SK-N-SH treated with all-trans-retinoic acid at 6 μM for 48 hours (cell line): ENCODE data around the gene NOSTRIN.

ENCODE experiments used
- ATAC-seq: fragments of 200-7000 bp; cut with Tn5 transposase; 3 replicates; pipeline ENCODE4 v1.9.1; 2020; ENCODE audit warnings: mild to moderate bottlenecking, moderate library complexity
- ARNTL ChIP-seq: fragments of 450-650 bp; formaldehyde crosslinking; IDR thresholded peaks from 2 replicates; pipeline ENCODE4 v1.5.0; 2020; ENCODE audit warnings: low read depth, mild to moderate bottlenecking, moderate library complexity, borderline replicate concordance
- BACH2 ChIP-seq: fragments of 250-450 bp; sonication (Bioruptor Pico); IDR thresholded peaks from 2 replicates; pipeline ENCODE4 v1.9.0; 2021; ENCODE audit warnings: mild to moderate bottlenecking, borderline replicate concordance
- CSDC2 ChIP-seq: fragments of 250-450 bp; sonication (Bioruptor Pico); IDR thresholded peaks from 2 replicates; pipeline ENCODE4 v1.5.0; 2020; ENCODE audit warnings: mild to moderate bottlenecking, moderate library complexity
- ESRRG ChIP-seq: fragments of 250-450 bp; sonication (Bioruptor Pico); IDR thresholded peaks from 2 replicates; pipeline ENCODE4 v1.6.1; 2021; ENCODE audit warnings: mild to moderate bottlenecking
- GLIS3 ChIP-seq: fragments of 250-450 bp; sonication (Bioruptor Pico); IDR thresholded peaks from 2 replicates; pipeline ENCODE4 v1.5.0; 2020; ENCODE audit warnings: mild to moderate bottlenecking, moderate library complexity
- ISL1 ChIP-seq: fragments of 250-450 bp; sonication (Bioruptor Pico); IDR thresholded peaks from 2 replicates; pipeline ENCODE4 v2.1.2; 2022; ENCODE audit warnings: mild to moderate bottlenecking, moderate library complexity
- OSR1 ChIP-seq: fragments of 250-450 bp; sonication (Bioruptor Pico); IDR thresholded peaks from 2 replicates; pipeline ENCODE4 v1.8.0; 2022; ENCODE audit warnings: moderate library complexity, mild to moderate bottlenecking, inconsistent platforms
- PPARA ChIP-seq: fragments of 250-450 bp; sonication (Bioruptor Pico); IDR thresholded peaks from 2 replicates; pipeline ENCODE4 v1.5.0; 2020; ENCODE audit warnings: mild to moderate bottlenecking, borderline replicate concordance
- RARB ChIP-seq: fragments of 250-450 bp; sonication (Bioruptor Pico); IDR thresholded peaks from 2 replicates; pipeline ENCODE4 v1.8.0; 2021; ENCODE audit warnings: mild to moderate bottlenecking, moderate library complexity
- TCF4 ChIP-seq: fragments of 250-450 bp; sonication (Bioruptor Pico); IDR thresholded peaks from 2 replicates; pipeline ENCODE4 v1.8.0; 2021; ENCODE audit warnings: mild to moderate bottlenecking, moderate library complexity, borderline replicate concordance
- ZC3H10 ChIP-seq: fragments of 250-450 bp; sonication (Bioruptor Pico); IDR thresholded peaks from 2 replicates; pipeline ENCODE4 v1.5.1; 2021; ENCODE audit warnings: mild to moderate bottlenecking, moderate library complexity
- ZFP3 ChIP-seq: fragments of 250-450 bp; sonication (Bioruptor Pico); IDR thresholded peaks from 2 replicates; pipeline ENCODE4 v1.5.0; 2020; ENCODE audit warnings: mild to moderate bottlenecking, moderate library complexity
- ZFP30 ChIP-seq: fragments of 450-650 bp; formaldehyde crosslinking; IDR thresholded peaks from 2 replicates; pipeline ENCODE4 v1.5.0; 2022; ENCODE audit warnings: mild to moderate bottlenecking, moderate library complexity
- ZNF565 ChIP-seq: fragments of 450-650 bp; formaldehyde crosslinking; conservative IDR thresholded peaks from 2 replicates; pipeline ENCODE4 v1.5.0; 2020; ENCODE audit warnings: low read depth, mild to moderate bottlenecking, moderate library complexity
- ZNF8 ChIP-seq: fragments of 450-650 bp; formaldehyde crosslinking; IDR thresholded peaks from 2 replicates; pipeline ENCODE4 v1.5.0; 2020; ENCODE audit warnings: mild to moderate bottlenecking, moderate library complexity
- TF ChIP-seq, protein P1 (sequence below): fragments of 250-450 bp; sonication (Bioruptor Pico); IDR thresholded peaks from 2 replicates; pipeline ENCODE4 v1.8.0; 2021; ENCODE audit warnings: low read depth, mild to moderate bottlenecking, moderate library complexity, borderline replicate concordance
- TF ChIP-seq, protein P2 (sequence below): fragments of 250-450 bp; sonication (Bioruptor Pico); IDR thresholded peaks from 2 replicates; pipeline ENCODE4 v1.8.0; 2020; ENCODE audit warnings: mild to moderate bottlenecking, moderate library complexity, borderline replicate concordance
- TF ChIP-seq, protein P3 (sequence below): fragments of 250-450 bp; sonication (Bioruptor Pico); IDR thresholded peaks from 2 replicates; pipeline ENCODE4 v1.5.1; 2021; ENCODE audit warnings: mild to moderate bottlenecking, moderate library complexity
- TF ChIP-seq, protein P4 (sequence below): fragments of 250-450 bp; sonication (Bioruptor Pico); IDR thresholded peaks from 2 replicates; pipeline ENCODE4 v1.5.0; 2020; ENCODE audit warnings: mild to moderate bottlenecking, moderate library complexity
- TF ChIP-seq, protein P5 (sequence below): fragments of 250-450 bp; sonication (Bioruptor Pico); IDR thresholded peaks from 2 replicates; pipeline ENCODE4 v1.5.1; 2020; ENCODE audit warnings: low read depth, mild to moderate bottlenecking, moderate library complexity

Gene NOSTRIN

DNA sequence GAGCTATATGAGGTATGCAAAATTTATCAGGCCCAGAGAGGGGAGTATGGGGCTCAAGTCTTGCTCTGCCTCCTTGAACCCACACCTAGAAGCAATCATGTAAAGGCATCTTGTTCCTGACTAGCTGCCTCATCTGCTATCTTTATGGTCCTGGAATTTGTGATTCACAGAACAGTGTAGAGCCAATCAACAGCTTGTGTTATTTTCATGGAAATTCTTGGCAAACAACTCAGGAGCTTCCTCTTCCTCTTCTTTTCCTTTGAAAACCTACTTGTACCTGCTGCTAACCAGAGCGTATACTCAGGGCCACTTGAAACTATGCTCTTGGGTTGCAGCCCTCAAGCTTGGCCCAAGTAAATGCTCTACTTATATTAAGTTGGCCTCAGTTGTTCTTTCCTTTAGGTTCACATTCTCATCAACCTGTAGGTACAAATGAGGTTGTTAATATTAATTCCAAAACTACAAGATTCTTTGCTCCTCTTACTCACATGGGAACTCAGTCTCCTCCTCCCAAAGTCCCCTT, 3.5 kb upstream of the NOSTRIN start:
- no peak for ATAC-seq
- TF ChIP-seq GLIS3 (CRISPR knock-in tag) (no peak), PPARA (CRISPR knock-in tag) (no peak), ZFP3 (CRISPR knock-in tag) (no peak), CSDC2 (CRISPR knock-in tag) (no peak), RARB (no peak), ISL1 (CRISPR knock-in tag) (no peak), ZNF565 (CRISPR knock-in tag) (no peak), BACH2 (CRISPR knock-in tag) (no peak), OSR1 (CRISPR knock-in tag) (no peak), ARNTL (CRISPR knock-in tag) (no peak), ESRRG (CRISPR knock-in tag) (no peak), ZNF8 (CRISPR knock-in tag) (no peak), TCF4 (CRISPR knock-in tag) (no peak), ZC3H10 (no peak), ZFP30 (CRISPR knock-in tag) (no peak)
- TF ChIP-seq, protein P1, sequence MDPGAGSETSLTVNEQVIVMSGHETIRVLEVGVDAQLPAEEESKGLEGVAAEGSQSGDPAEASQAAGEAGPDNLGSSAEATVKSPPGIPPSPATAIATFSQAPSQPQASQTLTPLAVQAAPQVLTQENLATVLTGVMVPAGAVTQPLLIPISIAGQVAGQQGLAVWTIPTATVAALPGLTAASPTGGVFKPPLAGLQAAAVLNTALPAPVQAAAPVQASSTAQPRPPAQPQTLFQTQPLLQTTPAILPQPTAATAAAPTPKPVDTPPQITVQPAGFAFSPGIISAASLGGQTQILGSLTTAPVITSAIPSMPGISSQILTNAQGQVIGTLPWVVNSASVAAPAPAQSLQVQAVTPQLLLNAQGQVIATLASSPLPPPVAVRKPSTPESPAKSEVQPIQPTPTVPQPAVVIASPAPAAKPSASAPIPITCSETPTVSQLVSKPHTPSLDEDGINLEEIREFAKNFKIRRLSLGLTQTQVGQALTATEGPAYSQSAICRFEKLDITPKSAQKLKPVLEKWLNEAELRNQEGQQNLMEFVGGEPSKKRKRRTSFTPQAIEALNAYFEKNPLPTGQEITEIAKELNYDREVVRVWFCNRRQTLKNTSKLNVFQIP (CRISPR knock-in tag), result no peak
- TF ChIP-seq, protein P2, sequence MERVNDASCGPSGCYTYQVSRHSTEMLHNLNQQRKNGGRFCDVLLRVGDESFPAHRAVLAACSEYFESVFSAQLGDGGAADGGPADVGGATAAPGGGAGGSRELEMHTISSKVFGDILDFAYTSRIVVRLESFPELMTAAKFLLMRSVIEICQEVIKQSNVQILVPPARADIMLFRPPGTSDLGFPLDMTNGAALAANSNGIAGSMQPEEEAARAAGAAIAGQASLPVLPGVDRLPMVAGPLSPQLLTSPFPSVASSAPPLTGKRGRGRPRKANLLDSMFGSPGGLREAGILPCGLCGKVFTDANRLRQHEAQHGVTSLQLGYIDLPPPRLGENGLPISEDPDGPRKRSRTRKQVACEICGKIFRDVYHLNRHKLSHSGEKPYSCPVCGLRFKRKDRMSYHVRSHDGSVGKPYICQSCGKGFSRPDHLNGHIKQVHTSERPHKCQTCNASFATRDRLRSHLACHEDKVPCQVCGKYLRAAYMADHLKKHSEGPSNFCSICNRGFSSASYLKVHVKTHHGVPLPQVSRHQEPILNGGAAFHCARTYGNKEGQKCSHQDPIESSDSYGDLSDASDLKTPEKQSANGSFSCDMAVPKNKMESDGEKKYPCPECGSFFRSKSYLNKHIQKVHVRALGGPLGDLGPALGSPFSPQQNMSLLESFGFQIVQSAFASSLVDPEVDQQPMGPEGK (CRISPR knock-in tag), result no peak
- TF ChIP-seq, protein P3, sequence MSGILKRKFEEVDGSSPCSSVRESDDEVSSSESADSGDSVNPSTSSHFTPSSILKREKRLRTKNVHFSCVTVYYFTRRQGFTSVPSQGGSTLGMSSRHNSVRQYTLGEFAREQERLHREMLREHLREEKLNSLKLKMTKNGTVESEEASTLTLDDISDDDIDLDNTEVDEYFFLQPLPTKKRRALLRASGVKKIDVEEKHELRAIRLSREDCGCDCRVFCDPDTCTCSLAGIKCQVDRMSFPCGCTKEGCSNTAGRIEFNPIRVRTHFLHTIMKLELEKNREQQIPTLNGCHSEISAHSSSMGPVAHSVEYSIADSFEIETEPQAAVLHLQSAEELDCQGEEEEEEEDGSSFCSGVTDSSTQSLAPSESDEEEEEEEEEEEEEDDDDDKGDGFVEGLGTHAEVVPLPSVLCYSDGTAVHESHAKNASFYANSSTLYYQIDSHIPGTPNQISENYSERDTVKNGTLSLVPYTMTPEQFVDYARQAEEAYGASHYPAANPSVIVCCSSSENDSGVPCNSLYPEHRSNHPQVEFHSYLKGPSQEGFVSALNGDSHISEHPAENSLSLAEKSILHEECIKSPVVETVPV (CRISPR knock-in tag), result no peak
- TF ChIP-seq, protein P4, sequence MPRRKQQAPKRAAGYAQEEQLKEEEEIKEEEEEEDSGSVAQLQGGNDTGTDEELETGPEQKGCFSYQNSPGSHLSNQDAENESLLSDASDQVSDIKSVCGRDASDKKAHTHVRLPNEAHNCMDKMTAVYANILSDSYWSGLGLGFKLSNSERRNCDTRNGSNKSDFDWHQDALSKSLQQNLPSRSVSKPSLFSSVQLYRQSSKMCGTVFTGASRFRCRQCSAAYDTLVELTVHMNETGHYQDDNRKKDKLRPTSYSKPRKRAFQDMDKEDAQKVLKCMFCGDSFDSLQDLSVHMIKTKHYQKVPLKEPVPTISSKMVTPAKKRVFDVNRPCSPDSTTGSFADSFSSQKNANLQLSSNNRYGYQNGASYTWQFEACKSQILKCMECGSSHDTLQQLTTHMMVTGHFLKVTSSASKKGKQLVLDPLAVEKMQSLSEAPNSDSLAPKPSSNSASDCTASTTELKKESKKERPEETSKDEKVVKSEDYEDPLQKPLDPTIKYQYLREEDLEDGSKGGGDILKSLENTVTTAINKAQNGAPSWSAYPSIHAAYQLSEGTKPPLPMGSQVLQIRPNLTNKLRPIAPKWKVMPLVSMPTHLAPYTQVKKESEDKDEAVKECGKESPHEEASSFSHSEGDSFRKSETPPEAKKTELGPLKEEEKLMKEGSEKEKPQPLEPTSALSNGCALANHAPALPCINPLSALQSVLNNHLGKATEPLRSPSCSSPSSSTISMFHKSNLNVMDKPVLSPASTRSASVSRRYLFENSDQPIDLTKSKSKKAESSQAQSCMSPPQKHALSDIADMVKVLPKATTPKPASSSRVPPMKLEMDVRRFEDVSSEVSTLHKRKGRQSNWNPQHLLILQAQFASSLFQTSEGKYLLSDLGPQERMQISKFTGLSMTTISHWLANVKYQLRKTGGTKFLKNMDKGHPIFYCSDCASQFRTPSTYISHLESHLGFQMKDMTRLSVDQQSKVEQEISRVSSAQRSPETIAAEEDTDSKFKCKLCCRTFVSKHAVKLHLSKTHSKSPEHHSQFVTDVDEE (CRISPR knock-in tag), result no peak
- TF ChIP-seq, protein P5, sequence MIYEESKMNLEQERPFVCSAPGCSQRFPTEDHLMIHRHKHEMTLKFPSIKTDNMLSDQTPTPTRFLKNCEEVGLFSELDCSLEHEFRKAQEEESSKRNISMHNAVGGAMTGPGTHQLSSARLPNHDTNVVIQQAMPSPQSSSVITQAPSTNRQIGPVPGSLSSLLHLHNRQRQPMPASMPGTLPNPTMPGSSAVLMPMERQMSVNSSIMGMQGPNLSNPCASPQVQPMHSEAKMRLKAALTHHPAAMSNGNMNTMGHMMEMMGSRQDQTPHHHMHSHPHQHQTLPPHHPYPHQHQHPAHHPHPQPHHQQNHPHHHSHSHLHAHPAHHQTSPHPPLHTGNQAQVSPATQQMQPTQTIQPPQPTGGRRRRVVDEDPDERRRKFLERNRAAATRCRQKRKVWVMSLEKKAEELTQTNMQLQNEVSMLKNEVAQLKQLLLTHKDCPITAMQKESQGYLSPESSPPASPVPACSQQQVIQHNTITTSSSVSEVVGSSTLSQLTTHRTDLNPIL (CRISPR knock-in tag), result no peak

DNA sequence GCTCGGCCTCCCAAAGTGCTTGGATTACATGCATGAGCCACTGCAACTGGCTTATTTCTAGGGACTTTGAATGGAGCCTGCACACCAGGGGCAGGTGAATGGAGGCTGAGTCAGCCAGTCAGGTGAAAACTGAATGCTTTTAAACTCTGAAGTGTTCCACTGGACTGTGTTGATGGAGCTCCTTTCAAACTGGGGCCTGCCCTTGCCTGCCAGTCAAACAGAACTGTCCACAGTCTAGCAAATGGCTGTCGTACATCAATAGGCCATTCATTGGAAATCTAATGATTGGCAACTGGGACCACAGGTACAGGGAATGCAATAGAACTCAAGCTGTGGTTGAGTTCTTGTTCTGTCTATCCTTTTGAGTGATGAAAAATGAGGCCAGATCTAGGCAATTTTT, 966 bp upstream of the NOSTRIN start:
- TF ChIP-seq, protein P2 (CRISPR knock-in tag), result no peak
- TF ChIP-seq, protein P5 (CRISPR knock-in tag), result no peak
- TF ChIP-seq, protein P4 (CRISPR knock-in tag), result no peak
- TF ChIP-seq CSDC2 (CRISPR knock-in tag) (no peak), GLIS3 (CRISPR knock-in tag) (no peak), ESRRG (CRISPR knock-in tag) (no peak)
- TF ChIP-seq, protein P1 (CRISPR knock-in tag), result no peak
- ATAC-seq, result no peak
